Thyroid gland (tissue), 4 donors: ENCODE results near the gene ASNSD1.

Experiments used
- POLR2A ChIP-seq, 2 donors: fragments of 450-650 bp; IDR thresholded peaks; one replicate each; pipeline ENCODE4 v1.6.1; 2017; ENCODE audit warnings: antibody characterized with exemption in 2 of 2, mild to moderate bottlenecking in 2 of 2, moderate library complexity in 1 of 2
- TF ChIP-seq, protein P1 (sequence below), 6 experiments: fragments of 200-600 bp in 3 of 6; fragments of 450-650 bp in 3 of 6; sonication (generic) in 3 of 6; IDR thresholded peaks; one replicate each; pipeline ENCODE4 v1.5.1; 2016 to 2019; ENCODE audit warnings: antibody characterized with exemption in 6 of 6, mild to moderate bottlenecking in 2 of 6, inconsistent platforms in 1 of 6, moderate library complexity in 1 of 6

GRCh38 chr2:189681203-189681602 lies 19.9 kb downstream of the ASNSD1 start:
- TF ChIP-seq, protein P1, sequence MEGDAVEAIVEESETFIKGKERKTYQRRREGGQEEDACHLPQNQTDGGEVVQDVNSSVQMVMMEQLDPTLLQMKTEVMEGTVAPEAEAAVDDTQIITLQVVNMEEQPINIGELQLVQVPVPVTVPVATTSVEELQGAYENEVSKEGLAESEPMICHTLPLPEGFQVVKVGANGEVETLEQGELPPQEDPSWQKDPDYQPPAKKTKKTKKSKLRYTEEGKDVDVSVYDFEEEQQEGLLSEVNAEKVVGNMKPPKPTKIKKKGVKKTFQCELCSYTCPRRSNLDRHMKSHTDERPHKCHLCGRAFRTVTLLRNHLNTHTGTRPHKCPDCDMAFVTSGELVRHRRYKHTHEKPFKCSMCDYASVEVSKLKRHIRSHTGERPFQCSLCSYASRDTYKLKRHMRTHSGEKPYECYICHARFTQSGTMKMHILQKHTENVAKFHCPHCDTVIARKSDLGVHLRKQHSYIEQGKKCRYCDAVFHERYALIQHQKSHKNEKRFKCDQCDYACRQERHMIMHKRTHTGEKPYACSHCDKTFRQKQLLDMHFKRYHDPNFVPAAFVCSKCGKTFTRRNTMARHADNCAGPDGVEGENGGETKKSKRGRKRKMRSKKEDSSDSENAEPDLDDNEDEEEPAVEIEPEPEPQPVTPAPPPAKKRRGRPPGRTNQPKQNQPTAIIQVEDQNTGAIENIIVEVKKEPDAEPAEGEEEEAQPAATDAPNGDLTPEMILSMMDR (IDR thresholded peaks at IDR 0.05): no peak
- no peak for TF ChIP-seq POLR2A (IDR thresholded peaks at IDR 0.05)
